SK-N-SH (cell line): Measurements from ENCODE around the gene NFIX.

Source experiments
- GATA2 ChIP-seq: sonication (generic); formaldehyde crosslinking; IDR thresholded peaks from 2 replicates; pipeline ENCODE4 v1.5.0; 2020; ENCODE audit warnings: mild to moderate bottlenecking, missing genetic modification reagents
- RAD21 ChIP-seq: IDR thresholded peaks from 2 replicates; pipeline ENCODE4 v1.6.1; 2012; ENCODE audit warnings: mild to moderate bottlenecking, low read length
- RCOR1 ChIP-seq: fragments of 150-350 bp; IDR thresholded peaks from 2 replicates; pipeline ENCODE4 v1.6.1; 2017; ENCODE audit warnings: antibody characterized with exemption, low read length

DNA sequence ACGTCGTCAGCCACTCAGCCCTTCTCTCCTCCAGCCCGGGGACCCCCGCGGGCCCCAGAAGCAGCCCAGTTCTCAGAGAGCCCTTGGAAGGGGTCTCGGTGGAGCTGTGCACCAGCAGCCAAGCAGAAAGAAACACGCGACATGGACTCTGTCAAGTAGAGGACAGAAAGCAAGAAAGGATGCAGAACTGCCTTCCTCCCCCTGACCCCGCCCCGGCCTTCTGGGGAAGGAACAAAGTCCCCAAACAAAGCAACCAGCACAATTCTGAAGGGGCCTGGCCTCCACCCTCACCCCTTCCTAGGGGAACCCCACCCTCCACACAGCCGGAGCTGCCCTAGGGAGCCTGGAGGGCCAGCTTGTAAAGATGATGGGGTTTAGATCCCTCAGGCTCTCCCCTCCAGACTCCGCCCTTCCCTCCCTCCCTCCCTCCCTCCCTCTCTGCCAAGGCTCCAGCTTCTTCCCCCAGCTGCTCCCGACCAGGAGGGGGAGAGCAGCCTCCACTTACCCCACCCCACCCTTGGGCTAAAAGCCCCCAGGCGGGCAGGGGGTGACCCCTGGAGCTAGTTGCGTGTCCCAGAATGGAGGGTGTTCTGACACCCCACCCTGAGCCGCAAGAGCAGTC lies 99.6 kb downstream of the NFIX start:
- TF ChIP-seq RAD21 (no peak), GATA2 (CRISPR knock-in tag) (no peak), RCOR1 (no peak)
